NB4 (cell line): Measurements from ENCODE around the gene SH3RF2.

Experiments
- CTCF ChIP-seq: IDR thresholded peaks from one replicate; pipeline ENCODE4 v1.5.1; 2012; ENCODE audit warnings: low read depth, low read length
- MAX ChIP-seq: IDR thresholded peaks from 2 replicates; pipeline ENCODE4 v1.6.1; 2011; ENCODE audit warnings: low read depth, low read length
- POLR2A ChIP-seq: IDR thresholded peaks from 2 replicates; pipeline ENCODE4 v1.6.1; 2011; ENCODE audit warnings: mild to moderate bottlenecking; ENCODE audit not compliant: insufficient read length; ENCODE audit errors: extremely low read depth

GRCh38 chr5:146007270-146007669 lies 70.9 kb downstream of the SH3RF2 start:
- no peak for TF ChIP-seq POLR2A
- TF ChIP-seq CTCF = no peak
- no peak for TF ChIP-seq MAX
